K562 (cell line): Measurements from ENCODE around the gene GPATCH4. TPM values are rescaled to one million over a fixed set of nuclear protein-coding genes. Genes with fewer than 3 reads are reported as not detected.

ENCODE experiments used
- ARID1B ChIP-seq: fragments of 450-650 bp; IDR thresholded peaks from 2 replicates; pipeline ENCODE4 v1.6.1; 2016; ENCODE audit warnings: antibody characterized with exemption, mild to moderate bottlenecking, inconsistent platforms
- CTCF ChIP-seq, 3 experiments: IDR thresholded peaks in 2 of 3; conservative IDR thresholded peaks in 1 of 3; 2 replicates each; pipeline ENCODE4 v1.5.1; 2011 to 2012; ENCODE audit warnings: low read length in 3 of 3, mild to moderate bottlenecking in 3 of 3, control low read depth in 2 of 3, improper control_type of control experiment in 1 of 3, inconsistent platforms in 1 of 3, low read depth in 1 of 3, mixed read lengths in 1 of 3, moderate library complexity in 1 of 3; ENCODE audit not compliant: insufficient read depth in 2 of 3
- E2F8 ChIP-seq: fragments of 450-650 bp; IDR thresholded peaks from 2 replicates; pipeline ENCODE4 v1.7.1; 2018; ENCODE audit warnings: mild to moderate bottlenecking, low read depth; ENCODE audit not compliant: partially characterized antibody
- ETV6 ChIP-seq, 3 experiments: fragments of 150-350 bp in 1 of 3; sonication (generic) in 1 of 3; formaldehyde crosslinking in 1 of 3; IDR thresholded peaks; 2 replicates each; pipeline versions ENCODE4 v1.6.1 to v1.8.0; 2014 to 2022; ENCODE audit warnings: borderline replicate concordance in 2 of 3, low read depth in 2 of 3, antibody characterized with exemption in 1 of 3, low read length in 1 of 3, mild to moderate bottlenecking in 1 of 3, missing genetic modification reagents in 1 of 3
- HDAC8 ChIP-seq: fragments of 450-650 bp; IDR thresholded peaks from 2 replicates; pipeline ENCODE4 v1.6.1; 2016; ENCODE audit warnings: mild to moderate bottlenecking, missing genetic modification characterization, moderate library complexity, missing compliant biosample characterization
- KLF16 ChIP-seq: IDR thresholded peaks from 2 replicates; pipeline ENCODE4 v1.6.1; 2016; ENCODE audit warnings: antibody characterized with exemption
- MBD1 ChIP-seq: fragments of 250-450 bp; sonication (Bioruptor Pico); IDR thresholded peaks from 2 replicates; pipeline ENCODE4 v1.8.0; 2022; ENCODE audit warnings: inconsistent platforms
- NFIX ChIP-seq: fragments of 250-450 bp; sonication (Bioruptor Pico); IDR thresholded peaks from 2 replicates; pipeline ENCODE4 v1.4.0; 2020; ENCODE audit warnings: low read depth, mild to moderate bottlenecking, moderate library complexity
- RCOR1 ChIP-seq, 2 experiments: IDR thresholded peaks; 2 replicates each; pipeline ENCODE4 v1.6.1; 2012; ENCODE audit warnings: low read depth in 2 of 2, low read length in 2 of 2, borderline replicate concordance in 1 of 2, improper control_type of control experiment in 1 of 2
- SMARCC2 ChIP-seq: fragments of 450-650 bp; IDR thresholded peaks from 2 replicates; pipeline ENCODE4 v1.6.1; 2017; ENCODE audit warnings: antibody characterized with exemption, moderate library complexity, mild to moderate bottlenecking, low read depth
- SREBF2 ChIP-seq: sonication (generic); formaldehyde crosslinking; IDR thresholded peaks from 2 replicates; pipeline ENCODE4 v1.4.0; 2020; ENCODE audit warnings: mild to moderate bottlenecking, missing genetic modification reagents
- STAT5A ChIP-seq: IDR thresholded peaks from 2 replicates; pipeline ENCODE4 v1.6.1; 2012; ENCODE audit warnings: low read length, inconsistent platforms, borderline replicate concordance
- ZC3H4 ChIP-seq: sonication (generic); formaldehyde crosslinking; IDR thresholded peaks from 2 replicates; pipeline ENCODE4 v1.9.0; 2021; ENCODE audit warnings: missing genetic modification reagents, borderline replicate concordance
- ZEB2 ChIP-seq: fragments of 450-650 bp; IDR thresholded peaks from 2 replicates; pipeline ENCODE4 v1.6.1; 2016
- ZNF133 ChIP-seq: fragments of 250-450 bp; sonication (Bioruptor Pico); IDR thresholded peaks from 2 replicates; pipeline ENCODE4 v1.4.0; 2020; ENCODE audit warnings: mild to moderate bottlenecking
- ZNF165 ChIP-seq: fragments of 250-450 bp; sonication (Bioruptor Pico); IDR thresholded peaks from 2 replicates; pipeline ENCODE4 v1.4.0; 2020; ENCODE audit warnings: borderline replicate concordance
- ZNF511 ChIP-seq: sonication (generic); formaldehyde crosslinking; IDR thresholded peaks from 2 replicates; pipeline ENCODE4 v1.8.0; 2022; ENCODE audit warnings: mild to moderate bottlenecking, missing genetic modification reagents
- ZNF79 ChIP-seq: fragments of 250-450 bp; sonication (Bioruptor Pico); IDR thresholded peaks from 2 replicates; pipeline ENCODE4 v1.4.0; 2020; ENCODE audit warnings: low read depth, mild to moderate bottlenecking, moderate library complexity
- ZZZ3 ChIP-seq: fragments of 450-650 bp; IDR thresholded peaks from 2 replicates; pipeline ENCODE4 v1.6.1; 2016; ENCODE audit warnings: antibody characterized with exemption, mild to moderate bottlenecking, moderate library complexity
- polyA plus RNA-seq, 8 experiments: library from polyadenylated mRNA; depleted of rRNA in 4 of 8; stranded (reverse) in 5 of 8; unstranded in 3 of 8; fragments of >200 nt; fragmentation: Nextera tagmentation in 2 of 8; fragmentation: Illumina TruSeq in 1 of 8; extraction: Ambion mirVana in 2 of 8; extraction: Trizol in 1 of 8; gene quantifications; 2 replicates each; pipeline versions ENCODE4 v1.2.1 to v1.2.3, GENCODE V29; 2011 to 2014; ENCODE audit warnings: inconsistent platforms in 1 of 8, missing spikeins in 1 of 8
- total RNA-seq, 7 experiments: library from RNA; depleted of rRNA in 6 of 7; stranded (reverse); fragments of >200 nt in 6 of 7; fragmentation: Illumina TruSeq in 2 of 7; extraction: Trizol in 2 of 7; gene quantifications; 2 replicates each; pipeline versions ENCODE4 v1.2.1 to v1.2.3, GENCODE V29; 2011 to 2021; ENCODE audit warnings: low replicate concordance in 1 of 7

Gene GPATCH4
- total and polyA plus RNA-seq, 9 of the 15 experiments (the other 6 are each of a cell fraction or from before 2014, with no cell fraction given): 43.7 to 105 (median 76.5) TPM

- no peak for TF ChIP-seq ZZZ3
- no peak for TF ChIP-seq ZEB2
- no peak for TF ChIP-seq HDAC8 (tag)
- no peak for TF ChIP-seq KLF16
- TF ChIP-seq ZNF79 (CRISPR knock-in tag): no peak
- no peak for TF ChIP-seq ARID1B
- TF ChIP-seq STAT5A: no peak
- TF ChIP-seq E2F8: no peak
- TF ChIP-seq CTCF (IDR thresholded peaks at IDR 0.05 in 2 of 3, conservative IDR thresholded peaks at IDR 0.05 in 1 of 3; ENCODE audit: insufficient read depth in 2 of 3, low read depth in 1 of 3, low read length in 3 of 3): peak; percentile 86 to 89 (median 87)
- no peak for TF ChIP-seq ZNF511 (CRISPR knock-in tag)
- no peak for TF ChIP-seq ZC3H4 (CRISPR knock-in tag)
- TF ChIP-seq ZNF133 (CRISPR knock-in tag): no peak
- no peak for TF ChIP-seq NFIX (CRISPR knock-in tag)
- no peak for TF ChIP-seq ETV6 (IDR thresholded peaks at IDR 0.05; ENCODE audit: borderline replicate concordance in 1 of 2, low read depth in 2 of 2, low read length in 1 of 2)
- no peak for TF ChIP-seq ETV6 (CRISPR knock-in tag; IDR thresholded peaks at IDR 0.05; ENCODE audit: borderline replicate concordance)
- TF ChIP-seq MBD1 (CRISPR knock-in tag): no peak
- TF ChIP-seq RCOR1 (IDR thresholded peaks at IDR 0.05; ENCODE audit: borderline replicate concordance in 1 of 2, low read depth in 2 of 2, low read length in 2 of 2): peak in 1 of 2 experiments; percentile 28; a peak in 1 of 4 replicates
- TF ChIP-seq ZNF165 (CRISPR knock-in tag): no peak
- peak; percentile 70; the same call in 1 of the 2 replicates for TF ChIP-seq SMARCC2
- TF ChIP-seq SREBF2 (CRISPR knock-in tag): no peak
These were observed 26.1 kb upstream of the GPATCH4 start (continued) for GRCh38 chr1:156627313-156627880.
